Natural killer cell (primary cell): ENCODE results near the gene APOBR. TPM values are rescaled to one million over a fixed set of nuclear protein-coding genes. Genes with fewer than 3 reads are reported as not detected.
A peak's percentile ranks its signal among the peaks of the same experiment; 100 is the strongest.

Experiments
- ATAC-seq, 3 donors: fragments of 150-1000 bp in 2 of 3; fragments of 200-7000 bp in 1 of 3; cut with Tn5 transposase; 1 replicate in 1 of 3; 2 replicates in 2 of 3; pipeline ENCODE4 v1.10.0; 2021; ENCODE audit warnings: mild to moderate bottlenecking in 2 of 3, moderate library complexity in 2 of 3
- DNase-seq, 2 donors: peaks; one replicate each; pipeline versions ENCODE4 v3.0.0 to v3.0.0-alpha.2; 2013 to 2021; ENCODE audit warnings: mixed read lengths in 1 of 2
- H3K27ac ChIP-seq: one replicate; pipeline ENCODE4 v1.5.1; 2013; ENCODE audit warnings: mild to moderate bottlenecking, low read length
- H3K27me3 ChIP-seq: one replicate; pipeline ENCODE4 v1.6.1; 2013; ENCODE audit warnings: low read length; ENCODE audit not compliant: control insufficient read depth, insufficient read depth
- H3K36me3 ChIP-seq: one replicate; pipeline ENCODE4 v1.6.1; 2013; ENCODE audit warnings: low read length; ENCODE audit not compliant: control insufficient read depth, insufficient read depth
- H3K4me1 ChIP-seq: one replicate; pipeline ENCODE4 v1.6.1; 2013; ENCODE audit warnings: low read length; ENCODE audit not compliant: control insufficient read depth, insufficient read depth
- H3K4me3 ChIP-seq: one replicate; pipeline ENCODE4 v1.5.1; 2013; ENCODE audit warnings: low read length
- H3K9me3 ChIP-seq: one replicate; pipeline ENCODE4 v1.6.1; 2013; ENCODE audit warnings: low read length; ENCODE audit not compliant: control insufficient read depth, insufficient read depth
- H3K27ac Mint-ChIP-seq, 2 donors: one replicate each; pipeline ENCODE4 v1.8.0; 2022; ENCODE audit warnings: mild to moderate bottlenecking in 2 of 2, mixed read lengths in 2 of 2, moderate library complexity in 1 of 2
- H3K27me3 Mint-ChIP-seq, 2 donors: one replicate each; pipeline ENCODE4 v1.8.0; 2022; ENCODE audit warnings: low read depth in 2 of 2, mixed read lengths in 2 of 2
- H3K36me3 Mint-ChIP-seq: one replicate; pipeline ENCODE4 v1.8.0; 2022; ENCODE audit warnings: mixed read lengths
- H3K4me1 Mint-ChIP-seq, 2 donors: one replicate each; pipeline ENCODE4 v1.8.0; 2022; ENCODE audit warnings: mixed read lengths in 2 of 2
- H3K4me3 Mint-ChIP-seq: one replicate; pipeline ENCODE4 v1.8.0; 2022; ENCODE audit warnings: mild to moderate bottlenecking, moderate library complexity, mixed read lengths
- H3K9me3 Mint-ChIP-seq, 2 donors: one replicate each; pipeline ENCODE4 v1.8.0; 2022; ENCODE audit warnings: mixed read lengths in 2 of 2
- CTCF ChIP-seq: fragments of 200-600 bp; IDR thresholded peaks from one replicate; pipeline ENCODE4 v1.8.0; 2022; ENCODE audit warnings: antibody characterized with exemption
- WGBS: methylation state at CpG from one replicate; pipeline ENCODE4 v1.1.7; 2013; ENCODE audit warnings: missing lambda C conversion rate; ENCODE audit not compliant: insufficient coverage; 5-methylcytosine and 5-hydroxymethylcytosine counted together
- intact Hi-C: fragments of 100-400 bp; cut with micrococcal nuclease; formaldehyde crosslinking; loops from one replicate; pipeline ENCODE4 v1.14.2; 2022
- total RNA-seq, 4 donors: library from RNA; stranded (reverse); fragments of 120-200 nt in 1 of 4; gene quantifications; one replicate each; pipeline versions ENCODE4 v1.2.3 to v1.2.4, GENCODE V29; 2013 to 2022

APOBR gene
- total RNA-seq, 3 donors from 2014 or later (not counting 1 experiment from before 2014, with no cell fraction given), result 64.9 to 84.8 (median 83.0) TPM

- Mint-ChIP-seq H3K36me3 (no peaks in the 10 kb centered on the region), H3K27ac (no peak overlapping the region), H3K9me3 (no peaks in the 10 kb centered on the region), H3K27me3 (no peaks in the 10 kb centered on the region), H3K4me1 (peaks cover 11 to 24% of the 10 kb centered on the region in 2 donors), H3K4me3 (no peak overlapping the region)
- Histone ChIP-seq H3K36me3 (no peaks in the 10 kb centered on the region), H3K9me3 (no peaks in the 10 kb centered on the region), H3K4me3 (no peak overlapping the region), H3K27ac (no peak overlapping the region), H3K4me1 (peaks cover 31% of the 10 kb centered on the region), H3K27me3 (no peaks in the 10 kb centered on the region)
- intact Hi-C loops, result no loop called here
- no peak for ATAC-seq
- no peak for TF ChIP-seq CTCF
- WGBS, result 95% methylated on average over 21 of the region's 21 CpGs
- no peak for DNase-seq
Observed at GRCh38 chr16:28511801-28512789, 17.7 kb downstream of the APOBR start.

GRCh38 chr16:28513484-28514181, 19.2 kb downstream of the APOBR start:
- peak overlapping the region; percentile 41 to 51 for H3K27ac Mint-ChIP-seq
- Histone ChIP-seq H3K9me3 (no peaks in the 10 kb centered on the region), H3K4me3 (no peak overlapping the region), H3K4me1 (peaks cover 16% of the 10 kb centered on the region), H3K36me3 (no peaks in the 10 kb centered on the region), H3K27ac (no peak overlapping the region), H3K27me3 (no peaks in the 10 kb centered on the region)
- 84% methylated on average over 12 of the region's 12 CpGs for WGBS
- no peak for TF ChIP-seq CTCF
- H3K4me1 Mint-ChIP-seq, result peaks cover 5 to 12% of the 10 kb centered on the region in 2 donors
- H3K4me3 Mint-ChIP-seq, result no peak overlapping the region
- no peaks in the 10 kb centered on the region for H3K27me3 Mint-ChIP-seq
- H3K9me3 Mint-ChIP-seq, result no peaks in the 10 kb centered on the region
- ATAC-seq (peak in 2 of 3 donors; percentile 36 to 46), DNase-seq (no peak)
- H3K36me3 Mint-ChIP-seq, result no peaks in the 10 kb centered on the region
- intact Hi-C loops, result no loop called here

GRCh38 chr16:28514246-28514645, 19.8 kb downstream of the APOBR start:
- DNase-seq (no peak), ATAC-seq (no peak)
- Mint-ChIP-seq H3K4me1 (peaks cover 5 to 12% of the 10 kb centered on the region in 2 donors), H3K4me3 (no peak overlapping the region), H3K36me3 (no peaks in the 10 kb centered on the region), H3K9me3 (no peaks in the 10 kb centered on the region), H3K27me3 (no peaks in the 10 kb centered on the region), H3K27ac (peak overlapping the region in 1 of 2 donors; percentile 51)
- no peaks in the 10 kb centered on the region for H3K27me3 ChIP-seq
- peaks cover 16% of the 10 kb centered on the region for H3K4me1 ChIP-seq
- no peaks in the 10 kb centered on the region for H3K36me3 ChIP-seq
- no peak overlapping the region for H3K27ac ChIP-seq
- no peak for TF ChIP-seq CTCF
- no peaks in the 10 kb centered on the region for H3K9me3 ChIP-seq
- intact Hi-C loops, result no loop called here
- WGBS, result 96% methylated on average over 7 of the region's 7 CpGs
- H3K4me3 ChIP-seq, result no peak overlapping the region
